Stimulated activated CD4-positive, alpha-beta T cell treated with anti-CD3 and anti-CD28 coated beads, Interleukin-1b, Interleukin-23, amount 100 ng/mL, for 48 hours (primary cell): Measurements from ENCODE around the gene WDR82.

Source experiments
- DNase-seq: peaks from one replicate; pipeline ENCODE4 v3.0.0-alpha.2; 2020

The WDR82 gene

DNA sequence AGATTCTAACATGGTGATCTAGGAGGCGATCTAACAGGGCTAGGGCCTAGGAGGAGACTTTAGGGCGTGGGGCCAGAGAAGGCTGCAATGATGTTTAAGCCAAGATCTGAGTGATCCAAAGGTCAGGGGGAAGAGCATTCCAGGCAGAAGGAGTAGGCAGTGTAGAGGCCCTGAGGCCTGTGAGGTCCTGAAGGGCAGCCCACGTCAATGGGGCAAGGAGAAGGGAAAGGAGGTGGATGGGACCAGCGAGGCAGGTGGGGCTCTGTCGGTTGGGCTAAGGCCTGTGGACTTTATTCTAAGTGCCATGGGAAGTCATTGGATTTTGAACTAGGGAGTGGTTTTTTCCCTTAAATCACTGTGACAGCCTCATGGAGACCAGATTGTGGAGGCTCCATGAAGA is 27.5 kb upstream of the WDR82 start:
- DNase-seq: no peak

DNA sequence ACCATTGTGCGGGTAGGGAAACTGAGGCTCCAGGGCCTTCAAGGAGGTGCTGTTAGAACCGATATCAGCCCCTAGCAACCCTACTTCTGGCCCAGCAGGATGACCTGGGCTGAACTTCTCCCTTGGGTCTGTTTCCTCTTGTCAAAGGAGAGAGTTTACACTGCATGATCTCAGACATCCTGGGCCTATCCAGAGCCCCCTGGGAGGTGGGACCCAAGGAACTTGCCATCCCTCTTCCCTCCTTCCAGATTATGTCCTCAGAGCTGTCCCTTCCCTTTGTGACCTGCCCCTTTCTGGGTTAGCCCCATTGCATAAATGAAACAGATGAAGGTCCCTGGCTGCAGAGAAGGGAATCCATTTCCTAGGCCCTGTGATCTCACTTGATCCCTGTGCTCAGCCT is 25.4 kb upstream of the WDR82 start:
- no peak for DNase-seq

DNA sequence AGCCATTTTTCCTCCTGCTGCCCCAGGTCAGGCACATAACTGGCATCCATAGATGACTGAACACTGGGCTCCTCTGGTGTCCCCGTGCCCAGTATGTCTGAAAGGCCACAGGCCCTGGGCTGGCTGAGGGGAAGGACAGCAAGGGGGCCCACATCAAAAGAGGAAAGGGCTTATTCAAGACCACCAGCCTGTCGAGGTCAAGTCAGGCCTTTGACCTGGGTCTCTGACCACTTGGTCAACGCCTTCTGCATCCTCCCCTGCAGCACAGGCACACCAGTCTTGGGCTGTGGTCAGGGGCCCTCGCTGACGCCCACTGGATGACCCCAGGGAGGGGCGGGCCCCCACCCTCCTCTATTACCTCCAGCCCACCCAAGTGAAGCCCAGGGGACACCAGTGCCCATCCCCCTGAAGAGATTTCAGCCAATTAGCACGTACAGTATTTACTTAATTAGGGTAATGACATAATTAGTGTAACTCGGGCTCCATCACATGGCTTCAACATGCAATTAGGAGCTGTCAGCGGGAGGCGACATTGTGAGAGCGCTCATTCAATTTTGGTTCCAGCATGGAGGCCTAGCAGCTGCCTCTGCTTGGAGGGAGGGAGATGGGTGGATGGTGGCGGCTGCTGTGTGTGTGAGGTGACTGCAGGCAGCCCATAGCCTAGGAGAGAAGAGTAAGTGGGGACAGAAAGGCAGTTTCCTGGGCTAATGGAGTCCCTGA is 24.1 kb upstream of the WDR82 start:
- no peak for DNase-seq

DNA sequence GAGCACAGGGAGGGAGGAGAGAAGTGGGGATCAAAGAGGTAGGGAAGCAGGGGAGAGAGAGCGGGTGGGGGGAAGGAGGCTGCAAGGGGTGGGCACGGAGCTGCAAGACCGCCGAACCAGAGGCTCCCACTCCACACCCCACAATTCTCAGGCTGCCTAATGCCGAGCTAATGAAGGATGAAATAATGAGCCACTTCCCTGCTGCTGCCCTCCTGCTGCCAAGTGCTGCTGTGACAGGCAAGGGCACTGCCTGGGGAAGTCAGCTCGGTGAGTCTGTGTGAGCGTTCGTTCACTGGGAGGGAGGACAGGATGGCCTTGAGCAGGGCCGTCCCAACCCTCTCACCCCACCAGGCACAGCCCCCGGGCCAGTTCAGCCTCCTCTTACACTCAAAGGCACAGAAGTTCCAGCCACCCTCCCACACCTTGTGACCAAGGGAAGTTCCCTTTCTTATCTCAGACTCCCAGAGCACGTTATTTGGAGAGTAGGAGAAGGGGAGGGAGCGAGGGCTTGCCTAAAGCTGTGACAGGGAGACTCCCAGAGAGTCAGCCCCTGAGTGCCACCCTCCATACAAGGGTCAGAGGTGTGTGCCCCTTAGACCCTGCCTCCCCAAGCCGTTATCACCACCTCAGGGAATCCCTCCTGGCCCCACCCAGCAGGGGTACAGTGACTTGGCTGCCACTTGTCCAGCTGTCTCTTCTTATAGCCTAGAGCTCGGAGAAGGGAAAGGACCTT is 21.6 kb upstream of the WDR82 start:
- no peak for DNase-seq

DNA sequence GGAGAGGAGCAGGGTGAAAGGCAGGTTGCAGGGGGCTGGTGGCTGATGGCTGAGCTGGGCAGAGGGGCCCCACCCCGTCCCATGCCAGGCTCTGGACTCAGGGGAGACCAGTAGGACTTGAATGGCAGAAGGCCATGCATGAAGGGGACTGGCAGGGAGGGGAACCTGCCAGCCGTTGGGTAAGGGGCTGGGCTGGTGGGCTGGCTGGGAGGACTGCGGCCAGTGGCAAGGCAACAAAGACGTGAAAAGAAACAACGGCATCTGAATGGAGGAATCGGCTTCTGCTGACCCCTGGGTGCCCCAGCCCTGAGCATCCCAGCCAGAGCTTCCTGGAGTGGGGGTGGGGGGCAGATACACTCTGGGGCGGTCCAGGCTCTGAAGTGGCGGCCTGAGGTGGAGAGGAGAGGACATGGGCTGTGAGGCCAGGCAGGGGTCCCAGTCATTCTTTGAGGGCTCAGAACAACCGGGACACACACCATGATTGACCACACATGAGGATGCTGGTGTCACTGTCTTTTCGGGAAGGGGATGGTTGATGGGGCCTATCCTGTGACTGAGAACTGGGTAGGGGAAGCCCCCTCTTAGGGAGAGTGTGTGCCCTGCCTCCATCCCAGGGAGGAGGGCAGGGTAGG is 20.9 kb upstream of the WDR82 start:
- no peak for DNase-seq

DNA sequence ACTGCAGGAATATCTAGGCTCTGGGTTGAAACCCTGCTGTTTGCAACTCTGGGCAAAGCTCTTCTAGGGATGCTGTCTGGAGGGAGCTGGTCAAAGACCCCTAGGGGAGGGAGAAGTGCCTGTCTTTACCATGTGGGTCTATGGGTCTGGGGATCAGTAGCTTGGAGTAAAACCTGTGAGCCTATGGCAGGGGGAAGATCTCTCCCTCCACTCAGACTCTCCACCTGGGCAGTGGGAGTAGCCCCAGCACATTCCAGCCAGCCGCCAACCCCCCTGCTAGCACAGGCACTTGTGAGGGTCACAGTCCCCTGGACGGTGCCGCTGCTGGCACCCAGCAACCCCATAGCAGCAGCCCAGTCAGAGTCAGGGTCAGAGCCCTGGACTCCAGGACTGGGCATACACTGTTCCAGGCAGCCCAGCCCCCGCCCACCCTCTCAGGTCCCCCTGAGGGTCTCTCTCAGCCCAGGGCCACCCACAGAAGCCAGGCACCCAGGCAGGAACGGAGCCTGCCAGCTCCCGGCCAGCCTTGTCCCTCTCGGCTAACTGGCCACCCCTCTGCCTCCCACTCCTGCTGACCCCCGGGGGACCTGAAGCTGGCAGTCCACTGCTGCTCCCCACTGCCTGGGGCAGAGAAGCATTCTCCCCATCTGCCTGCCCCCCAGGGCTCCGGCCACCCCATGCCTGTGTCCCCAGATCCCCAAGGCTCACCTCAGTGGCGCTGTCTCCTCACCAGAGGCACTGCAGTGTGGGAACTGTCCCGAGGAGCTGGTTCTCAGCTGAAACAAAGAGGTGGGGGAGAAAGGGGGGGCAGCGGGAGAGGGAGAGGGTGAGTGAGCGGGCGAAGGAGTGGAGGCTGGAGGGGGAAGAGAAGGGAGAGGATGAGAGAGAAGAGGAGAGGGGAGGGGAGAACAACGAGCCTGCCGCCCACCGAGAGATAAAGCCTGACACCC is 20.0 kb upstream of the WDR82 start:
- no peak for DNase-seq

DNA sequence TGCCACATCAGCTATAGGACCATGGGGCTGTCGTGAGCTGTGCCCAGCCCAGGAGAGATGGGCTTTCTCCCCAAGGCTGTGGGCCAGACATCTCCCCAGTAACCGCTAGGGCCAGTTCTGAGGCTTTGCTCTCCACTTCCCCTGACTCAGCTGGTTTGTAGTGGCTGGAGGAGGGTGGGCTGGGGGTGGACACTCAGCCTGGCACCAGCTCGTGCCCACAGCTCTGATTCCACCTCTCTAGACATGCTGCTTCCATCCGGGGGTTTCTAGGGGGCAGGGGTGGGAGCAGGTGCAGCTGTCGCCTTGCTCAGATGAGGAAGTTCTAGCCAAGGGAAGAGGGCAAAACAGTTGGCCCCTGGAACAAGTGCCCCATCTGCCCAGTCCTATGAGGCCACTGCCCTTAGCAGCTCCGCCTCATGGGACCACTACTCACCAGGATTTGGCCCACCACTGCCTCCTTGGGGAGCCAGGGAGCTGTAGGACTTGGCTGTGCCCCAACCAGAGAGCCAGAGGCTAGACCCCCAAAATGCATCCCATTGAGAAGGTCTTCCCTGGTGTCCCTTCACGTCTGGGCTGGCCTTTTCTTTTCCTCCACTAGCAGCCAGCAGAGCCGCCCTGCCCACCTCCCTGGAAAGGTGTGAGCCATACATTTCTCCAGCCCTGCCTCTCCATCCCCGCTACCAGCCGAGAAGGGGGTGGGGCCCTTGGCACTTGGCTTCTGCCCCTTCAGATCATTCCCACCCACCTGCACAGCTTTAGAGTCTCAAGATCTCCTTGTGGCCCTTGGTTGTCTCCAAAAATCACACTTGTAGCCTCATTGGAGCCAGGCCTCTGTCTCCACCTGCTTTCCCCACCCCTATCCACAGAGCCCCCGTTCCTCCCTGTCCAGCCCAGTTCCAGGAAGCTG is 19.0 kb upstream of the WDR82 start:
- no peak for DNase-seq

DNA sequence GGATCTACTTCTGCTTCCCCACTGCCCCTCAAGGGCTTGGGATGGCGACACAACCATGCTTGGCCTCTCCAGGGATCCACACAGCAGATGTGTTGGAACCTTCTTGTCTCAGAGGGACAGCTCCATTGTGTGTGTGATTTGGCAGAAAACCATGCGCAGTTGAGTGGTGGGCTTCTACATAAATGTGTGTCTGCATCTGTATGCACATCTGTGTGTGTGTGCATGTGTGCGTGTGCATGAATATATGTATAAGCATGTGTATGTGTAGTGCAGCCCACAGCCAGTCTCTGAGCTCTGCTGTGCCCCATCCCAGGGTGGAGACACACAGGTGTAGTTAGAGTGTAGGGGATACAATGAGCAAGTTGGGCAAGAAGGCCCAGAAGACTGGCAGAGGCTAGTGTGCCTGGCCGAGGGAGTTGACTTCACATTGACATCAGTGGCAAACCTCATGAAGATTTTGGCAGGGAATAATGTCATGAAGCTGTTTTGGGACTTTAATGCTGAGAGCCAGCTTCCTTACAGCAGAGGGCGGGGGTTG is 17.3 kb upstream of the WDR82 start:
- DNase-seq: no peak

DNA sequence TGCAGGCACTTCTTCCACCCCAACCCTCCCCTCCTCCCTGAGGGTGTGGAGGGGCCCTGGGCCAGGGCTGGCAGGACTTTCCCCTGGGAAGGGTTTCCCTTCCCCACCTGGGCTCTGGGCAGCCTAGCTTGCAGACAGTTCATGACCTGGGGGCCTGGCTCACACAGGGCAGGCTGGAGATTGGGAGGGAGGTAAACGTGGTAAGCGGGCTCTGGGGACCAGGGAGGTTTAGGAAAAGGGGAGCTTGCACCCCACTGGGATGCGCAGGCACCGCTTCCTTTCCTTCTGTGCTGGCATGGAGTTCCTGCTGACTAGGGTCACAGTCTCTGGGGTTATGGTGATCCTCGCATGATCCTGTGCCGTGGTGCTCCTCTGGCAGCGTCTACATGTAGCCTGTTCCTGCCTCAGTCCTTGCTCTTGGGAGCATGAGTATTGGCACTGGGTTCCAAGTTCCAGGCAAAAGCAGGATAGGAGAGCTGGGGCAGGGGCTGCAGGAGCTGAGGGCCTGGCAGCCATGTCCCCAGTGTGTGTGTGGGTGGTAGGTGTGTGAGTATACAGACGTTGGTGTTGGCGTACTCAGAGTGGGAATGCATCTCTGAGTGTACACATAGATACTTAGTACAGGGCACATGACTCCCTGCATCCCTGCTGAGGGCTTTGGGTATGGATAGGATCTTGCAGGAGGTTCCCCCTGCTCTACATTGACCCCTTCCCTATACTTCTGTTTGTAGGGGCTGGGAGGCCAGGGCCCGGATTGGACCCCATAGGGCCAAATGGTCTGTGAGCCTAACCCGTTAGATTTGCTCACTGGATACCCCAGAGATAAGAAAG is 16.1 kb upstream of the WDR82 start:
- no peak for DNase-seq

DNA sequence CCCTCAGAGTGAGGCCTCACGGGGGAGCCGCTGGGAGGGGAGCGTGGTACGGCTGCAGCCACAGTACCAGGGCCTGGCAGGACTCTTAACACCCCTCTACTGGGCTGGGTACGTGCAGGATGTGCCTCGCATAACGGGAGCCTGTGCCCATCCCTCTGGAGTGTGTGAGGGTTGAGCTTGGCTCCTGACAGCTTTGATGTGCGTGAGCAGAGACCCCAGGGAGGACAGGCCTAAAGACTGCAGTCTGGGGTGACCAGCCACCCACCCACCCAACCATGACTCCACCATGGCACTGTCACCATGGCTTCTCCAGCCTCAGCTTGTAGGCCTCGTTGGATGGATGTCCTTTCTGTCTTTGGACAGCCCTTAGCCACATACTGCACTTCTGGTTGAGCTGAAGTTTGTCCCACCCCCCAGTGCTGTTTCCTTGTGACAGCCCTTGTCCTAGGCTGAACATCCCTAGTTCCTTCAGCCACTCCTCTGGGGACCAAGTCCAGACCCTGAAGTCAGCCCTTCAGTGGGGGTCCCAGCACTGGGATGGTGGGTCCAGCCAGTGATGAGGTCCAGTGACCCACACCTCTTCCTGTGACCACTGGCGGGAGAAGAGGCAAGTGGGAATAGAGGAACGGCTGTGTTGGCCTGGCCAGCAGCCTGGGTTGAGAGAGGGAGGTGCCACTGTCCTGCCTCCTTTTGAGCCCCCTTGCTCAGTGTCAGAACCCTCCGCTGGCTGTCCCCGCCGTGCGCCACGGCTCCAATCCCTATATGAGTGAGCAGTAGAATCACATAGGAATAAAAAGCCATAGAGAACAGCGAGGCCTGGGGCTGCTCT is 15.3 kb upstream of the WDR82 start:
- DNase-seq: no peak

DNA sequence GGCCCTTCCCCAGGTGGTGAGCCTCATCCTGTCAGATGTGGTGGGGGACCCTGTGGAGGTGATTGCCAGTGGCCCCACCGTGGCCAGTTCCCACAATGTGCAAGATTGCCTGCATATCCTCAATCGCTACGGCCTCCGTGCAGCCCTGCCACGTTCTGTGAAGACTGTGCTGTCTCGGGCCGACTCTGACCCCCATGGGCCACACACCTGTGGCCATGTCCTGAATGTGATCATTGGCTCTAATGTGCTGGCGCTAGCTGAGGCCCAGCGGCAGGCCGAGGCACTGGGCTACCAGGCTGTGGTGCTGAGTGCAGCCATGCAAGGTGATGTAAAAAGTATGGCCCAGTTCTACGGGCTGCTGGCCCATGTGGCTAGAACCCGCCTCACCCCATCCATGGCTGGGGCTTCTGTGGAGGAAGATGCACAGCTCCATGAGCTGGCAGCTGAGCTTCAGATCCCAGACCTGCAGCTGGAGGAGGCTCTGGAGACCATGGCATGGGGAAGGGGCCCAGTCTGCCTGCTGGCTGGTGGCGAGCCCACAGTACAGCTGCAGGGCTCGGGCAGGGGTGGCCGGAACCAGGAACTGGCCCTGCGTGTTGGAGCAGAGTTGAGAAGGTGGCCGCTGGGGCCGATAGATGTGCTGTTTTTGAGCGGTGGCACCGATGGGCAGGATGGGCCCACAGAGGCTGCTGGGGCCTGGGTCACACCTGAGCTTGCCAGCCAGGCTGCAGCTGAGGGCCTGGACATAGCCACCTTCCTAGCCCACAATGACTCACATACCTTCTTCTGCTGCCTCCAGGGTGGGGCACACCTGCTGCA is 14.0 kb upstream of the WDR82 start:
- no peak for DNase-seq

DNA sequence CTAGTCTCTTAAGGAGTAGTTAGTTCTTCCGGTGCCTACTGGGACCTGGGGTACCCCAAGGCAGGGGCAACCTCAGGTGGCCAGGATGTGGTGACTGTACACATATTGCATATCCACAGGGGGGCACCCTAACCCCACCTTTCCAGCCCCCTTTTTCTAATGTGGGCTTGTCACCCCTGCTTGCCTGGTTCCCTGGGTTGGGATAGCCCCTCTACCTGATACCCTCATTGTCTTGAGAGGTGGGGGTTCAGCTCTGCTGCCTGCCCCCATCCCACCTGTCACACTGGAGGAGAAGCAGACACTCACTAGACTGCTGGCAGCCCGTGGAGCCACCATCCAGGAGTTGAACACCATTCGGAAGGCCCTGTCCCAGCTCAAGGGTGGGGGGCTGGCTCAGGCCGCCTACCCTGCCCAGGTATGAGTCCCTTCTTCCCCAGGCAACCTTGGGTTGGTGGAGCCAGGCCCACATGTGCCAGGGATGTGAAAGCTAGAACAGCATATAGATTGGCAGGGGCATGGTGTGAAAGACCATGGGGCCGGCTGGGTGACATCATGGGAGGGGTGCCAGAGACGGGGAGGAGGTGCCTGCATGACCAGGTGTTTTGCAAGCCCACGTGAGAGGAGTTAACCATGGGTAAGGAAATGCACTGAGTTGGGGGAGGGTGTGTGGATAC is 13.2 kb upstream of the WDR82 start:
- DNase-seq: no peak

DNA sequence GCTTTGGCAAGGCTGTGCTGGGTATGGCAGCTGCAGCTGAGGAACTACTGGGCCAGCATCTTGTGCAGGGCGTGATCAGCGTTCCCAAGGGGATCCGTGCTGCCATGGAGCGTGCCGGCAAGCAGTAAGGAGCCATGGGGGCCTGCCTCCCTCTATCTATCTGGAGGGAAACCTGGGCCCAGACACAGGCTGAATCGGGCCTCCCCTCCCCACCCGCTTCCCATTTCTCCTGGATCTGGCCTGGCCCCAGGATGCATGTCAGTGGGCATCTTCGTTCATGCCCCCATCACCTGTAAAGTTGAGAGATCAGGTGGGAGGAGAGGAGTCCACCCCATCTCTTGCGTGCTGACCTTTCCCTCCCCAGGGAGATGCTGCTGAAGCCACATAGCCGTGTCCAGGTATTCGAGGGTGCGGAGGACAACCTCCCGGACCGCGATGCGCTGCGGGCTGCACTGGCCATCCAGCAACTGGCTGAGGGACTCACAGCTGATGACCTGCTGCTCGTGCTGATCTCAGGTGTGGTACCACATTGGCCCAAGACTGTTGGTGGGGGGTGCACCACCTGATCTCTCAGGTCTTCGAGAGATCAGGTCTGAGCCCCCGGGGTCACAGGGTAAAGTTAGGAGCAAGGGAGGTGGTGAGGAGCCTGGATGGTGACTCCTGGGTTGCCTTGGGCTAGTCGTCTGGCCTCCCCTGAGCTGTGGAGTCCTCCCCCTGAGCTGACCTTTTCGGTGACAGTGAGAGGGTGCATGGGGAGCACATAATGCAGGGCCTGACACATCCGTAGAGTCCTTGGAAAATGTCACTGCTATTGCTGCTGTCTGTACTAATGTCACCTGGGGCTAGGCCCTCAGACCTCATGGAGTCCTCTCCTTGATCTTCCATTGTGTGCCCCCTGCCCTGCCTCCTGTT is 12.4 kb upstream of the WDR82 start:
- DNase-seq: no peak

DNA sequence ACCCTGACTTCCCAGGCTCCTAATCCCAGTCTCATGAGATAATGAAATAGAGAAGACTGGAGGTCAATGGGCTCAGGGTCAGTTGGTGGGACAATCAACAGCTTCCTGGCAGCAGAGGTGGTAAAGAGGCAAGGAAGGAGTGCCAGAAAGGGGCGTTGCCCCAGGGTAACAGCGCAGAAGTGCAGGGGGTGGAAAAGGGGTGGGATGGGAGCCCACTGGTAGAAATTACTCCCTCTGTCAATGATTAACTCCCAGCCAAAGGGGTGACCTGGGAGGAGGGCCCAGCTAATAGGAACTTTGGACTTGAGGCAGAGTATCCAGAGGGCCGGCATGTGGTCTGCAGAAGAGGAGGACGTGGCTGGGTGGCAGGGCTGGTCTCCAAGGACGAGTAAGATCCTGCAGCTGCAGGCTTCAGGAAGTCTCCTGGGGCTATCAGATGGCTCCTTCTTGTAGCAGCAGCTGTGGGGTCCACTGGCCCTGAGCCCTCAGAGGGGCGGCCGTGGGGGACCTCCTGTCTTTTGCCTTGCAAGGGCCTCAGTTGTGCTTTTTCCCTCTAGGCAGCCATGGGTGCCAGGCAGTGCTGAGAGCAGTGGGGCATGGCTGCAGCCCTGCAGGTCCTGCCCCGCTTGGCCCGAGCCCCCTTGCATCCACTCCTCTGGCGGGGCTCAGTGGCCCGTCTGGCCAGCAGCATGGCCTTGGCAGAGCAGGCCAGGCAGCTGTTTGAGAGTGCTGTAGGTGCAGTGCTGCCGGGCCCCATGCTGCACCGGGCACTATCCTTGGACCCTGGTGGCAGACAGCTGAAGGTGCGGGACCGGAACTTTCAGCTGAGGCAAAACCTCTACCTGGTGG is 11.5 kb upstream of the WDR82 start:
- no peak for DNase-seq

DNA sequence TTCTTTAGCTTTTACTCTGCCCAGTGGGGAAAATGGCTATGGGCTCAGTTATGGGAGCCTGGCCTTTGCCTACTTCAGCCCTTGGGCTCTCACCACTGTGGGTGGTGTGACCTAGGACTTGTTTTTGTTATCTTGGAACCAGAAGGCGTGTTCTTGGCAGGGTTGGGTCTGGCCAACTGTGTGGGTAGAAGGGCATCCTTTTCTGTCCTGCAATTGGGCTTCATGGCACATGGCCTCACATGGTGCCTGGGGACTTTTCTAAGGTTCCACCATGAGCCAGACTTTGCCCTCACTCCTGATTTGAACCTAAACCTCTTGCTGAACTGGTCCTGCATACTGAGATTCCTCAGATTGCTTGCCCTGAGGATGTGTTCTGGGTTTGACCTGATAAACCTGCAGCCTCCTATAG is 10.9 kb upstream of the WDR82 start:
- DNase-seq: no peak

DNA sequence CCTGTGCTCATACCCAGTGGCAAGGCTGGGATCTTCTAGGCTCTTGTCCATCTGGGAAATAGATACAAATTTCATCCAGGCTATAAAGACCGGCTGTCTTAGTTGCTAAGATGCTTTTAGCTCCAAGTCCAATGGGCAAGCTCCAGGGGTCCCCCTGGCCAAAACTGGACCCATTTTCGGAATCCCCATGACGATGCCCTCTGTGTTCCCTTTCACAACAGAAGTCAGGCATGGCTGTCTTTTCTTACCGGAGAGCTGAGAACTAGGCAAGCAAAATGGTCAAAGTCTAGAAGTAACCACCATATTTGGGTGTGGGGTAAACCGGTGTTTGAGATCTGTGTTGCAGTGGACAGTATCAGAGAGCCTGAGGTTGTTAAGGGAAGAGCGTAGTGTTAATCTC is 10.2 kb upstream of the WDR82 start:
- no peak for DNase-seq
